ENCODE measurements around the gene C4A.

- TF ChIP-seq CTCF (IDR thresholded peaks at IDR 0.05): no peak
- no peak for TF ChIP-seq POLR2A (IDR thresholded peaks at IDR 0.05)
- no peak for TF ChIP-seq POLR2AphosphoS5 (IDR thresholded peaks at IDR 0.05)
- no peak for TF ChIP-seq EP300 (IDR thresholded peaks at IDR 0.05)
Measured at GRCh38 chr6:31948306-31948705, 33.6 kb upstream of the C4A start.

Measured in stomach (tissue), 4 donors.